HG03521 (cell line): ENCODE measurements around the gene ITIH5.

Experiments
- ATAC-seq: cut with Tn5 transposase; IDR thresholded peaks from one replicate; pipeline ENCODE4 v1.9.1; 2021; ENCODE audit warnings: mild to moderate bottlenecking, moderate library complexity; ENCODE audit not compliant: unreplicated experiment

Gene ITIH5

GRCh38 chr10:7589748-7590147 lies 77.0 kb downstream of the ITIH5 start:
- ATAC-seq: no peak

GRCh38 chr10:7587865-7588188 lies 78.9 kb downstream of the ITIH5 start:
- no peak for ATAC-seq

DNA sequence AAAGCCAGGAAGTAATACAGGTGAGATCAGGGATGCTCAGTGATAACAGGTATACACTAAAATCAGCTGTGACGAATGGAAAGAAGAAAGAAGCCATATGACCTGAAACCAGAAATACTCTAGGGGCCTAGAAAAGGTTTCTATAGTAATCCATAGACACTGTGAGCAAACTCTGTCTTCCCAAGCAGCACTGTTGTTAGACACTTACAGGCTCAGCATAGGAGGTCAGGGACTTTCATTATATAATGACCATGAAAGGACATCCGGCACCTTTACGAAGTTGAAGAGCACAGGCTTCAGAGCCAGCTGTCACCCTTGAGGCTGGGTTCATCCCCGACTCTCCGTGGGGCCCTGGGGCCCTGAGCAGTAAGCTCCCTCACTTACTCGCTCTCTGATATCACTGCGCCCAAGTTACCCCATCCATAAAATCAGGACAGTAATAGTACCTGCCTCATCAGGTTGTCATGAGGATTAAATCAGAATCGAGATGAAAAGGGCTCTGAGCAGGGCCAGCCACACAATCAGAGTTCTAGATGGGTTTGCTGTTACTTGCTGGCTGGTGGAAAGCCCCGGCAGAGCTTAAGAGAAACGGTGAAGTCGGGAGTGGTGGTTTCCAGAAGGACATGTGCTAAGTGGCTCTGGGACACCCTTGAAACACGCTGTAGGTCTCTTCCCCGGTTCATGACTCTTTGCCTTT lies 79.5 kb downstream of the ITIH5 start:
- no peak for ATAC-seq

DNA sequence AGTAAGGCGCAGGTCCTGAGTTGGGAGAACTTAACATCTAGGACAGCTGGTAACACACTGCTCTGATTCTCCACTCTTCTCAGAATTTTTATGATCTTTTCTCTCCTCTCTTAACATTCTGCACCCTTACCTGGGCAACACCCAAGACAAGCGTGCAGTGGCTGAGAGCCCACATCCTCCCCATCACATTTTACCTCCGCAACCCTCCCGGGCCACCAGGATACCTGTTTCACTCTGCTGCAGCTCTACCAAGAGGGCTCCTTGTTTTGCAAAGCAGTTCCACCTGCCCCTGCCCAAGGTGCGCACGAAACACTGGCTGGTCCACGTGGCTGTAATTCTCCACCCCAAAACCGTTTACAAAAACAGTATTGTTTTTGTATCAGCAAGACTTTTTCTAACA lies 81.5 kb downstream of the ITIH5 start:
- no peak for ATAC-seq

- ATAC-seq: no peak
Measured at GRCh38 chr10:7583626-7584025, 83.1 kb downstream of the ITIH5 start.

DNA sequence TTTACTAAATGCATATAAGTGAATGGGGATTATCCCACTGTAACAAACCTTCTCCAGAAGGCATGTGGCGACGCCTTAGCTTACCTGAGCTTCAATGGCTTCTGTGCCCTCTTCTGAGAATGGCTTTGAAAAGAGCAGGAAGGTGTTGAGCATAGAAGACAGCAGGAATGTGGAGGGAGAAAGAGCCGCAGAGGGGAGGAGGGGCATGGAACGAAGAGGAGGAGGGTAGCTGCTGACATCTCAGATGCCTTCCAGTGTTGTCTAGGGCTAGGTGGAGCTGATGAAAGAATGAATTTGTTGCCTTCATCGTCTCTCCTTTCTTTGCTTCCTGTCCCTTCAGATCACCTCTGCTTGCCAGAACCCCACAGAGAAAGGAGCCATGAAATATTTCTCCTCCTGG lies 86.2 kb downstream of the ITIH5 start:
- ATAC-seq: no peak

GRCh38 chr10:7579681-7580080 lies 87.1 kb downstream of the ITIH5 start:
- ATAC-seq: no peak

- no peak for ATAC-seq
Measured at GRCh38 chr10:7577579-7577978, 89.2 kb downstream of the ITIH5 start.

DNA sequence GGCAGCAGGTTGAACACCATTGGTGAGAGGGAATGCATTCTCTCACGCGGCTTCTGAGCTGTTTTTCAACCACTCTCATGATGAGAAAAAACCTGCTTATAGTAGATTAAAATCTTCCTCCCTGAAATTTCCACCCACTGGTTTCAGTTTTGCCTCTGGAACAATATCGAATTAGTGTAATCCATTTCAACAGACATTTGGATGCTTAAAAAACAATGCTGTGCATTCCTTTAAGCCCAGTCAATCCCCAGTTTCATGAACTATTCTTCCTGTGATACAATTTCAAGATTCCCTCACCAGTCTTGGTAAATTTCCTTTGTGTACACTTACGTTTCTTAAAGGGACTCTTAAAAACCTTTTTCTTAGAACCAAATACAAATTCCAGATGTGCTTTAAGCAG lies 89.6 kb downstream of the ITIH5 start:
- ATAC-seq: no peak

DNA sequence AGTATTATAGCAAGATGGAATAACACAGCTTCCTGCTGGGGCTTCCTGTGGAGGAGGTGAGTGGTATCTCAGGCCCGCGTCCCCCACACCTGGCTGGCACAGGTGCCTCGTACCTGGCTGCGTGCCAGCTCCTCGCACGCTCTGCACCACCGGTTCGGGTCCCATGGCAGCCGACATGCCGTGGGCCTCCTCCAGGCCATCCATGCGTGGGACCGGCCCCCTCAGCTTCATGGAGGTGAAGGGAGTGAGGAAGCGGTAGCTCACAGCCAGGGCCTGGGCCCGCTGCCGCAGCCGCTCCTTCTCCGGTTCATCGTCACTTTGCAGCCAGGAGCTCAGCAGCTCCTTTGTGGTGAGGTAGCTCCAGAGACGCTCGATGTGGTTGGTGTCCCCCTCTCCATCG lies 90.4 kb downstream of the ITIH5 start:
- ATAC-seq: no peak

DNA sequence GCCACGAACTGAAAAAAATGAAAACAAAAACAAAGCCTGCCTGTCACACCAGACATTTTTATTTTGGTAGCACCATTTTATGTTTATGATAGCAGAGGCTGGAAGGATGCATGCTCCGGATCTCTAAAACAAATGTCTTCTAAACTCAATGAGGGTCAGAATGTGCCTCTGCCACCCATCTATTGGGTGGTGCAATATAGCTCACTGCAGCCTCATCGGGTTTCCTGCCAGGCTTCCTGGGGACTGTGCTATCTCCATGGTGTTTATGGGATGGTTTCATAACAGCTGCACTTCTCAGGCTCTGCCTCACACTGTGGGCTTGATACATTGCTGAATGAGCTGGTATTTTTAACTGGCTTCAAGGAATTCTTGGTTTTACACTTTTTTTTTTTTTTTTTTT lies 94.4 kb downstream of the ITIH5 start:
- ATAC-seq: no peak

DNA sequence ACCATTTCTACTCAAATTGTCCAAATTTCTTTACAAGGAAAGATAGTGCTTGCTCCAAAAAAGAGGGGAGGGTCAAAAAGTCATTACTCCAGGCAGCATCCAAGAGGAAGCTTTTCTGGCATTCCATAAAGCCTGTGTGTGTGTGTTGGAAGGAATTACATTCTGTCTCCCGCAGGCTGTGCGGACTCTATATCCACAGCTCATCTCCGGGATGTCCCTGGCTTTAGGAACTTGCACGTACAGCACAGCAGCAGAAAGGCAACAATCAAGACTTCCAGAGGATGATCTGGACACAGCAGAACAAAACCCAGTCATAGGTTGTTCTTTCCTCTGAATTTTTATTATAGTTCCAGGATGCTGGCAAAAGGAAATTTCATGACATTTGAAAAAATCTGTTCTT lies 94.8 kb downstream of the ITIH5 start:
- ATAC-seq: no peak

DNA sequence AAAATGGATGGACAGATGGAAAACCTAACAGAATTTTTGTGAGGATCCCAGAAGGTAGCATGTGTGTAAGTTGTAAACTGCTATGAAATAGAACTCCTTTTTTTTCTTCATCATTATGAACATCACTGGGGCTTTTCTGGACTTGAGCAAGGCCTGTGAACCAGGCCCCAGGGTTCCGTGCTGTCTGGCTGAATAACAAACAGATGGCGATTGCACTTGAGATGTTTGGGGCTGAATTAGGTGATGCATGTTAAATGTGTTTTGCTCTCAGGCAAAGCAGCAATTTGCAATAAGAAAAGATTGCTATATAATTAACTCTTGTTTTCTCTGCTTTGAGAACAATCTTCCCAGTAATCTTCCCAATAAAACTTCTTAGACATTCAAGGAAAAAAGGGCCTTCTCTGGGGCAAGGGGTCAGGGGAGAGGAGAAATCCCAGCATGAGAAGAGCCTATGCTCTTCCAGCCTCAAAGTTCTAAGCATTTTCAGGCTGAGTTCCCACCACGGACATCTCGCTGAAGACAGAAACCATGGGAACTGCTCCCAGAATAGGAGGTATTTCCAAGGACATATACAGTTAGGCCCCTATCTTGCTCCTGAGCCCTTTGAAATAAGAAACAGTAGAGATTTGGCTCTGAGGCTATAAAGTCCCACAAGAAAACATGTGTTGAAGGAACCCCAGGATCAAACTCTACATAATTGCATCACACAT lies 98.7 kb downstream of the ITIH5 start:
- no peak for ATAC-seq

DNA sequence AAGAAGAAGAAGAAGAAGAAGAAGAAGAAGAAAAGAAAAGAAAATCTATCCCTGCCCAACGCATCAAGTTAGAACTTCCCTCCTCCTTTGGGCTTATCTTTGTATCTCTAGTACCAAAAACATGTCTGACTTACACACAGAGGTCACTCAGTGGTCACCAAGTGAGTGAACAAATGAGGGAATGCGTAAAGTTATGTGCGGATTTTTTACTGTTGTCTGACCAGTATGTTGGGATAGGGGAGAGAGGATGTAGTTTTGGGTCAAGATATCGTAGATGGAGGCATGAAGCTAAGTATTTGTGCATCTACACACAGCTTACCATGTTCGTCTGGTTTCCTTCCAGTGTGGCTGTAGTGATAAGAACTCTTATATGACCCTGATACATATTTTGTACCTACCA lies 99.9 kb downstream of the ITIH5 start:
- no peak for ATAC-seq

GRCh38 chr10:7565871-7566270 lies 100.9 kb downstream of the ITIH5 start:
- no peak for ATAC-seq

DNA sequence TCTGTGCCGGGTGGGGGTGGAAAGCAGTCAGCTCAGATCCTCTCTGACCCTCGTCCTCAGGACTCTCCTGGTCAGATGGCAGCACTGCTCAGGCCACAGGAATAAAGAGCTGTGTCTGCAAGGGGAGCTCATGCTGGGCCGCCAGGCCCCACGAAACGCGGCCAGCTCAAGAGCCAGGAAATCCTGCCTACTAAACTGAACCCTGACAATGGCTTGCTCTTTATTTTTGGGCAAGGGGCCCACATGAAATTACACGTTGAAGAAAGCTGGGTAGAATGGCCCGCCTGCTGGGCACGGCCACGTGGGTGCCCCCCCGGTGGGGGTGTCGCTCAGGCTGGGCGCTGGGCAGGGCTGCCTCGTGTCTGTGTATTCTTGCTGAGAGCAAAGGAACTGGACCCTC lies 103.0 kb downstream of the ITIH5 start:
- no peak for ATAC-seq

GRCh38 chr10:7563368-7563767 lies 103.4 kb downstream of the ITIH5 start:
- ATAC-seq: no peak

GRCh38 chr10:7561985-7562384 lies 104.8 kb downstream of the ITIH5 start:
- no peak for ATAC-seq

GRCh38 chr10:7561216-7561893 lies 105.4 kb downstream of the ITIH5 start:
- ATAC-seq: no peak

DNA sequence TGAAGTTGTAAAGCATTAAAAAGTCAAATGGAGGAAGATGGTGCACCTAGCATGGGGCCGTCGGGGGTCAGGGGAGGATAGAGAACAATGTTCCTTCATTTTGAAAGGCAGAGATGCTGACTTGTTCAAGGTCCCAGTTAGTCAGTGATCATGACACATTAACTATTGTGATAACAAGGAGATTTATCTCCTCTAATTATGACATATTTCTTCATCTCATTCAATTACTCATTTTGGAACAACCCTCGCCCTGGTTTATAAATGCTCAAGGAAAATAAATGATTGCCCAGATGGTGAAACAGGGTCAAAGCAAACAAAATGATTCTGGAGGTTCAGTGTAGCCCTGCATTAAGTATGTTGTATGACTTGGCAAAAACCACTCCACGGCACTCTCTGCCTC lies 106.2 kb downstream of the ITIH5 start:
- ATAC-seq: no peak

GRCh38 chr10:7559386-7559785 lies 107.4 kb downstream of the ITIH5 start:
- ATAC-seq: no peak

GRCh38 chr10:7558036-7558435 lies 108.7 kb downstream of the ITIH5 start:
- no peak for ATAC-seq
